Muscle of leg (tissue), 11 donors: ENCODE measurements around the gene XG. TPM values are rescaled to one million over a fixed set of nuclear protein-coding genes. Genes with fewer than 3 reads are reported as not detected.

Experiments
- DNase-seq: peaks from one replicate; pipeline ENCODE4 v3.0.0; 2013
- H3K27ac ChIP-seq: one replicate; pipeline ENCODE4 v1.5.1; 2013; ENCODE audit warnings: mild to moderate bottlenecking, low read length, control low read depth
- H3K27me3 ChIP-seq: one replicate; pipeline ENCODE4 v1.6.1; 2013; ENCODE audit warnings: low read length; ENCODE audit not compliant: control insufficient read depth, insufficient read depth
- H3K36me3 ChIP-seq: one replicate; pipeline ENCODE4 v1.6.1; 2013; ENCODE audit warnings: low read length; ENCODE audit not compliant: control insufficient read depth, insufficient read depth
- H3K4me1 ChIP-seq: one replicate; pipeline ENCODE4 v1.6.1; 2013; ENCODE audit warnings: low read length; ENCODE audit not compliant: control insufficient read depth, insufficient read depth
- H3K4me3 ChIP-seq: one replicate; pipeline ENCODE4 v1.5.1; 2013; ENCODE audit warnings: low read length, control low read depth
- H3K9me3 ChIP-seq: replicated peaks from 2 replicates; pipeline ENCODE4 v1.6.1; 2013; ENCODE audit warnings: low read depth, low read length; ENCODE audit not compliant: control insufficient read depth
- WGBS: methylation state at CpG from one replicate; pipeline ENCODE4 v1.1.5; 2013; ENCODE audit warnings: missing lambda C conversion rate; ENCODE audit not compliant: insufficient coverage; 5-methylcytosine and 5-hydroxymethylcytosine counted together
- polyA plus RNA-seq, 8 donors: library from polyadenylated mRNA; unstranded; fragments of 120-200 nt; gene quantifications; one replicate each; pipeline versions ENCODE4 v1.2.1 to v1.2.3, GENCODE V29; 2013; ENCODE audit warnings: inconsistent platforms in 1 of 8, low replicate concordance in 1 of 8; ENCODE audit not compliant: insufficient read length in 8 of 8, insufficient read depth in 1 of 8
- total RNA-seq: library from RNA; stranded (reverse); fragments of 120-200 nt; gene quantifications from one replicate; pipeline ENCODE4 v1.2.4, GENCODE V29; 2013

The XG gene
- total and polyA plus RNA-seq, 9 donors: 0.25 to 3.7 (median 1.0) TPM

GRCh38 chrX:2862404-2862803 is 110.6 kb downstream of the XG start:
- Histone ChIP-seq H3K36me3 (no peaks in the 10 kb centered on the region), H3K9me3 (no peaks in the 10 kb centered on the region), H3K27ac (no peak overlapping the region), H3K27me3 (peaks cover 4% of the 10 kb centered on the region), H3K4me1 (no peaks in the 10 kb centered on the region), H3K4me3 (no peak overlapping the region)
- no peak for DNase-seq
- WGBS: 78% methylated on average over 2 of the region's 9 CpGs

- H3K36me3 ChIP-seq: no peaks in the 10 kb centered on the region
- H3K4me3 ChIP-seq: no peak overlapping the region
- H3K27ac ChIP-seq: no peak overlapping the region
- no peak for DNase-seq
- 47% methylated on average over 6 of the region's 6 CpGs for WGBS
- H3K27me3 ChIP-seq: peaks cover 4% of the 10 kb centered on the region
- H3K9me3 ChIP-seq: no peaks in the 10 kb centered on the region
- no peaks in the 10 kb centered on the region for H3K4me1 ChIP-seq
These were observed 111.8 kb downstream of the XG start for GRCh38 chrX:2863646-2864045.

Other genes starting within 250 kb of the XG start
- gene CD99, start 60.7 kb upstream of the XG start, total RNA-seq: 158 TPM
- 100 to 1,000 TPM; 265 to 382 (median 326) TPM for gene CD99, start 60.7 kb upstream of the XG start, polyA plus RNA-seq
- 1.7 TPM for gene GYG2, start 76.9 kb downstream of the XG start, total RNA-seq
- 1 to 10 TPM; 1.3 to 5.3 (median 3.2) TPM for gene GYG2, start 76.9 kb downstream of the XG start, polyA plus RNA-seq
- 8.4 TPM for gene ARSD, start 177.3 kb downstream of the XG start, total RNA-seq
- gene ARSD, start 177.3 kb downstream of the XG start, polyA plus RNA-seq: 10 to 100 TPM in 3 of 8 donors, 1 to 10 TPM in 5; 7.1 to 10.9 (median 8.2) TPM